ENCODE measurements around the gene PPP1R16B.

PPP1R16B gene

GRCh38 chr20:38935285-38935684 is 129.8 kb downstream of the PPP1R16B start:
- no peak overlapping the region for H3K4me2 ChIP-seq (ENCODE audit: insufficient read depth, low read length, poor library complexity, severe bottlenecking)
- H2BK5ac ChIP-seq (ENCODE audit: low read length), result no peak overlapping the region
- peaks cover 10 to 81% of the 10 kb centered on the region in 2 donors for H3K36me3 ChIP-seq (replicated peaks in 1 of 2; ENCODE audit: control insufficient read depth in 2 of 2, insufficient read depth in 2 of 2, low read length in 2 of 2)
- H3K27me3 ChIP-seq (ENCODE audit: control insufficient read depth in 3 of 3, insufficient read depth in 3 of 3, low read depth in 1 of 3, low read length in 3 of 3), result no peaks in the 10 kb centered on the region
- H3K9ac ChIP-seq (ENCODE audit: low read depth, low read length, poor library complexity), result no peak overlapping the region
- no peak overlapping the region for H3K23ac ChIP-seq (ENCODE audit: low read depth, low read length, poor library complexity)
- no peak overlapping the region for H3K27ac ChIP-seq (replicated peaks; ENCODE audit: low read length)
- H3K79me1 ChIP-seq (ENCODE audit: low read depth, low read length), result peaks cover 16% of the 10 kb centered on the region
- peaks cover 0 to 21% of the 10 kb centered on the region in 2 donors for H3K4me1 ChIP-seq (ENCODE audit: control insufficient read depth in 2 of 2, insufficient read depth in 1 of 2, low read depth in 1 of 2, low read length in 2 of 2)
- H3K18ac ChIP-seq (ENCODE audit: low read length), result no peak overlapping the region
- no peak overlapping the region for H4K91ac ChIP-seq (ENCODE audit: low read depth, low read length, poor library complexity)
- H2AK5ac ChIP-seq (ENCODE audit: low read depth, low read length), result no peak overlapping the region
- no CpG with 5 or more reads among the region's 3 CpGs for WGBS, 2 donors (ENCODE audit: extremely low coverage in 2 of 2, insufficient read length in 2 of 2, insufficient replicate concordance in 1 of 2)
- no peak overlapping the region for H2AFZ ChIP-seq (ENCODE audit: low read length)
- no peaks in the 10 kb centered on the region for H3K9me3 ChIP-seq (replicated peaks in 1 of 2; ENCODE audit: control insufficient read depth in 2 of 2, insufficient read depth in 1 of 2, low read depth in 1 of 2, low read length in 2 of 2)
- H3K14ac ChIP-seq (ENCODE audit: low read length), result no peak overlapping the region
- H2BK120ac ChIP-seq (ENCODE audit: low read depth, low read length), result no peak overlapping the region
- no peak overlapping the region for H2BK12ac ChIP-seq (ENCODE audit: low read length)
- H4K8ac ChIP-seq (ENCODE audit: low read depth, low read length), result no peak overlapping the region
- no peak overlapping the region for H3K4me3 ChIP-seq (ENCODE audit: low read length in 2 of 2)
- no peak for DNase-seq (ENCODE audit: low spot score)
- no peak overlapping the region for H2BK15ac ChIP-seq (ENCODE audit: low read length)
- H3K4ac ChIP-seq (ENCODE audit: low read length), result no peak overlapping the region

DNA sequence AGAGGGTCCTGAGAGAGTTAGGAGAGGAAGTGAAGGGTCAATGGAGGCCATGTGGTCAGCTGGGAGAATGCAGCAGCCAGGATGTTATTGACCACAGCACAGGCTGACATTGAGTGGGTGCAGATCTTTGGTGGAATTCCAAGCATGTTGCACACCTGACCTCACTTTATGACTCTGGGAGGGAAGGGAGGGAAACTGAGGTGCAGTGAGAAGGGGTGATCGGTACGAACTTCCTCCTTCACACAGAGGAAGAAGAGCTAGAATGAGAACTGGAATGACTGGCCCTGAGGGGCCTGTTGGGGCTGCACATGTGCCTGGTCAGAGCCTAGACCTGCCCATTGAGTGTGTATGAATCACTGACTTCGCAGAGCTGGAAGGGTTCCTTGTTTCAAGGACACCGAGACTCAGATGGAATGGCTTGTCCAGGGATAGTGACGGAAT is 130.5 kb downstream of the PPP1R16B start:
- Histone ChIP-seq H3K9me3 (replicated peaks in 1 of 2; ENCODE audit: control insufficient read depth in 2 of 2, insufficient read depth in 1 of 2, low read depth in 1 of 2, low read length in 2 of 2) (no peaks in the 10 kb centered on the region), H3K14ac (ENCODE audit: low read length) (no peak overlapping the region), H3K23ac (ENCODE audit: low read depth, low read length, poor library complexity) (no peak overlapping the region), H3K79me1 (ENCODE audit: low read depth, low read length) (peaks cover 14% of the 10 kb centered on the region), H3K27ac (replicated peaks; ENCODE audit: low read length) (no peak overlapping the region), H3K4me2 (ENCODE audit: insufficient read depth, low read length, poor library complexity, severe bottlenecking) (no peak overlapping the region), H3K18ac (ENCODE audit: low read length) (no peak overlapping the region), H3K36me3 (replicated peaks in 1 of 2; ENCODE audit: control insufficient read depth in 2 of 2, insufficient read depth in 2 of 2, low read length in 2 of 2) (peaks cover 12 to 87% of the 10 kb centered on the region in 2 donors), H4K91ac (ENCODE audit: low read depth, low read length, poor library complexity) (no peak overlapping the region), H2BK15ac (ENCODE audit: low read length) (no peak overlapping the region), H3K4me3 (ENCODE audit: low read length in 2 of 2) (no peak overlapping the region), H2BK12ac (ENCODE audit: low read length) (no peak overlapping the region), H2BK5ac (ENCODE audit: low read length) (no peak overlapping the region), H2BK120ac (ENCODE audit: low read depth, low read length) (no peak overlapping the region), H3K9ac (ENCODE audit: low read depth, low read length, poor library complexity) (no peak overlapping the region), H3K27me3 (ENCODE audit: control insufficient read depth in 3 of 3, insufficient read depth in 3 of 3, low read depth in 1 of 3, low read length in 3 of 3) (no peaks in the 10 kb centered on the region), H4K8ac (ENCODE audit: low read depth, low read length) (no peak overlapping the region), H2AK5ac (ENCODE audit: low read depth, low read length) (no peak overlapping the region), H3K4ac (ENCODE audit: low read length) (no peak overlapping the region), H2AFZ (ENCODE audit: low read length) (no peak overlapping the region), H3K4me1 (ENCODE audit: control insufficient read depth in 2 of 2, insufficient read depth in 1 of 2, low read depth in 1 of 2, low read length in 2 of 2) (peaks cover 0 to 21% of the 10 kb centered on the region in 2 donors)
- DNase-seq (ENCODE audit: low spot score), result no peak
- no CpG with 5 or more reads among the region's 5 CpGs for WGBS, 2 donors (ENCODE audit: extremely low coverage in 2 of 2, insufficient read length in 2 of 2, insufficient replicate concordance in 1 of 2)

DNA sequence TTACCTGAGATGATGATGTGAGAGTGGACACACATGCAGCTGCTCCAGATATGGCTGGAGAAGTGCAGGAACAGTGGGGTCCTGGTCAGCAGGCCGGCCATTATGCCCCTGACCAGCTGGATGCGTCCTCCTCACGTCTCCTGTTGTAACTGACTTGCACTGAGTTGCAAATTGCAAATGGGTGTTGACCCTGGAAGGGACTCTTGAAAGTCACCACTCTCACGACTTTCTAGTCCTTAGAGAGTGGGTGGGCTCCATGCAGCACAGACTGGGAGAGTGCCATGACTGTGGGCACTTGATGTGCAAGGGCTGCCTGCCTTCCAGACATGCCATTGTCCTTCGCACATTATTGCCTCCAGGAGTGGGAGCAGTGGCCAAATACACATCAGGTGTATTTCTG is 131.5 kb downstream of the PPP1R16B start:
- no peak overlapping the region for H2BK15ac ChIP-seq (ENCODE audit: low read length)
- no peak overlapping the region for H4K8ac ChIP-seq (ENCODE audit: low read depth, low read length)
- H2BK5ac ChIP-seq (ENCODE audit: low read length), result no peak overlapping the region
- H3K14ac ChIP-seq (ENCODE audit: low read length), result no peak overlapping the region
- H3K36me3 ChIP-seq (replicated peaks in 1 of 2; ENCODE audit: control insufficient read depth in 2 of 2, insufficient read depth in 2 of 2, low read length in 2 of 2), result peaks cover 21 to 87% of the 10 kb centered on the region in 2 donors
- no peak overlapping the region for H2AFZ ChIP-seq (ENCODE audit: low read length)
- no peak overlapping the region for H3K4ac ChIP-seq (ENCODE audit: low read length)
- peaks cover 0 to 21% of the 10 kb centered on the region in 2 donors for H3K4me1 ChIP-seq (ENCODE audit: control insufficient read depth in 2 of 2, insufficient read depth in 1 of 2, low read depth in 1 of 2, low read length in 2 of 2)
- H3K4me2 ChIP-seq (ENCODE audit: insufficient read depth, low read length, poor library complexity, severe bottlenecking), result no peak overlapping the region
- no CpG with 5 or more reads among the region's 5 CpGs for WGBS, 2 donors (ENCODE audit: extremely low coverage in 2 of 2, insufficient read length in 2 of 2, insufficient replicate concordance in 1 of 2)
- peak overlapping the region; percentile 35 for H3K23ac ChIP-seq (ENCODE audit: low read depth, low read length, poor library complexity)
- no peak overlapping the region for H4K91ac ChIP-seq (ENCODE audit: low read depth, low read length, poor library complexity)
- H3K4me3 ChIP-seq (ENCODE audit: low read length in 2 of 2), result no peak overlapping the region
- no peak for DNase-seq (ENCODE audit: low spot score)
- H2BK12ac ChIP-seq (ENCODE audit: low read length), result no peak overlapping the region
- H2AK5ac ChIP-seq (ENCODE audit: low read depth, low read length), result no peak overlapping the region
- no peak overlapping the region for H3K27ac ChIP-seq (replicated peaks; ENCODE audit: low read length)
- H3K9ac ChIP-seq (ENCODE audit: low read depth, low read length, poor library complexity), result peak overlapping the region; percentile 7
- peak overlapping the region; percentile 23 for H3K18ac ChIP-seq (ENCODE audit: low read length)
- H2BK120ac ChIP-seq (ENCODE audit: low read depth, low read length), result no peak overlapping the region
- H3K79me1 ChIP-seq (ENCODE audit: low read depth, low read length), result peaks cover 13% of the 10 kb centered on the region
- no peaks in the 10 kb centered on the region for H3K27me3 ChIP-seq (ENCODE audit: control insufficient read depth in 3 of 3, insufficient read depth in 3 of 3, low read depth in 1 of 3, low read length in 3 of 3)
- H3K9me3 ChIP-seq (replicated peaks in 1 of 2; ENCODE audit: control insufficient read depth in 2 of 2, insufficient read depth in 1 of 2, low read depth in 1 of 2, low read length in 2 of 2), result no peaks in the 10 kb centered on the region

DNA sequence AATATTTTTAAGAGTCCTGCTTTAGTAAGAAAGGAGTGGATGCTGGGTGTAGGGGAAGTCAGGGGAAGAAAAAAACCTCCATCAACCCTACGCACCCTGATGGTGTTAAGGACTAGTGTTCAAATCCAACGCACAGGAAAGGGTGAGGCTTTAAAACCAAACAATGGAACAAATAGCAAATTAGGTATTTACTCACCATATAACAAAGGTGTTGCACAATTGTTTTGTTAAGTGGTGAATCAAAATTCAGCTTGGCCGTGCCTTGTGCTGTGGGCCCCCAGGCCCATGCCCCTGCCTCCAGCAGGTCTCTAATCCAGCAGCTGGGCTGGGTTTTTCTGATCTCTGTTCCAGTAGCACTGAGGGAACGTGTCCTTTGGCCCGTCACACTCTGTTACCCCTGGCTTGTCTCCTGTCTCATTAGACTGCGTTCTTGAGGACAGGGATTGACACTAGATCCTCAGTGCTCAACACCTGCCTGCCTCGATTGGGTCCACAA is 132.5 kb downstream of the PPP1R16B start:
- no peaks in the 10 kb centered on the region for H3K27me3 ChIP-seq (ENCODE audit: control insufficient read depth in 3 of 3, insufficient read depth in 3 of 3, low read depth in 1 of 3, low read length in 3 of 3)
- no peak overlapping the region for H3K27ac ChIP-seq (replicated peaks; ENCODE audit: low read length)
- no peak overlapping the region for H2BK5ac ChIP-seq (ENCODE audit: low read length)
- H3K4me3 ChIP-seq (ENCODE audit: low read length in 2 of 2), result no peak overlapping the region
- H3K14ac ChIP-seq (ENCODE audit: low read length), result no peak overlapping the region
- H3K23ac ChIP-seq (ENCODE audit: low read depth, low read length, poor library complexity), result no peak overlapping the region
- no peak overlapping the region for H2AK5ac ChIP-seq (ENCODE audit: low read depth, low read length)
- no peak overlapping the region for H2BK12ac ChIP-seq (ENCODE audit: low read length)
- no peak overlapping the region for H3K4me2 ChIP-seq (ENCODE audit: insufficient read depth, low read length, poor library complexity, severe bottlenecking)
- peaks cover 0 to 18% of the 10 kb centered on the region in 2 donors for H3K4me1 ChIP-seq (ENCODE audit: control insufficient read depth in 2 of 2, insufficient read depth in 1 of 2, low read depth in 1 of 2, low read length in 2 of 2)
- H4K8ac ChIP-seq (ENCODE audit: low read depth, low read length), result no peak overlapping the region
- H3K36me3 ChIP-seq (replicated peaks in 1 of 2; ENCODE audit: control insufficient read depth in 2 of 2, insufficient read depth in 2 of 2, low read length in 2 of 2), result peaks cover 27 to 90% of the 10 kb centered on the region in 2 donors
- H2BK15ac ChIP-seq (ENCODE audit: low read length), result no peak overlapping the region
- peaks cover 13% of the 10 kb centered on the region for H3K79me1 ChIP-seq (ENCODE audit: low read depth, low read length)
- H3K4ac ChIP-seq (ENCODE audit: low read length), result no peak overlapping the region
- DNase-seq (ENCODE audit: low spot score), result no peak
- no peak overlapping the region for H3K18ac ChIP-seq (ENCODE audit: low read length)
- no CpG with 5 or more reads among the region's 7 CpGs for WGBS, 2 donors (ENCODE audit: extremely low coverage in 2 of 2, insufficient read length in 2 of 2, insufficient replicate concordance in 1 of 2)
- no peaks in the 10 kb centered on the region for H3K9me3 ChIP-seq (replicated peaks in 1 of 2; ENCODE audit: control insufficient read depth in 2 of 2, insufficient read depth in 1 of 2, low read depth in 1 of 2, low read length in 2 of 2)
- H2AFZ ChIP-seq (ENCODE audit: low read length), result no peak overlapping the region
- no peak overlapping the region for H4K91ac ChIP-seq (ENCODE audit: low read depth, low read length, poor library complexity)
- no peak overlapping the region for H2BK120ac ChIP-seq (ENCODE audit: low read depth, low read length)
- H3K9ac ChIP-seq (ENCODE audit: low read depth, low read length, poor library complexity), result peak overlapping the region; percentile 73

Data from neuronal stem cell (in vitro differentiated cells).